GM21528 (cell line): Measurements from ENCODE around the gene ZNF514.
"Not testable (repeated sequence)": the region's sequence is repeated elsewhere in the genome, so short reads cannot be mapped to it uniquely, and the experiment has no call there.

ENCODE experiments used
- ATAC-seq: cut with Tn5 transposase; IDR thresholded peaks from one replicate; pipeline ENCODE4 v1.9.1; 2021; ENCODE audit warnings: mild to moderate bottlenecking, moderate library complexity; ENCODE audit not compliant: unreplicated experiment, low FRiP score

Gene ZNF514

DNA sequence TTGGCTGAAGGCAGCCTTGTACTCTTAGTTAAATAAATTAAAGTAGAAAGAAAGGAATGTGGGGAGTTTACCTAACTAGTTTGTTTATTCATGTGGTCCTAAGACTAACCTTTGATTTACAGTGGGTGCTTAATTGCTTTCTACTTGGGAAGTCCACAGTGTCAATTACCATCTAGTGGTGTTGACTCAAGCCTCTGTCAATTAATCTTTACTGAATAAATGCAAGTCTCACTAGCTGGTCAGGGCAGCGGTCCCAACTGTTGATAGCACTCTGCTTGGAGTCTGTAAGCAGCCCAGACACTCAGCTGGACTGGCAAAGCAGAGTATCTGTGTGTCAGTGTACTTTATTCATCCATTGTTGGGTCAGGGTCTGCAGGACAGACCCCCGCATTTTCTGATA lies 15.8 kb downstream of the ZNF514 start:
- ATAC-seq = no peak

DNA sequence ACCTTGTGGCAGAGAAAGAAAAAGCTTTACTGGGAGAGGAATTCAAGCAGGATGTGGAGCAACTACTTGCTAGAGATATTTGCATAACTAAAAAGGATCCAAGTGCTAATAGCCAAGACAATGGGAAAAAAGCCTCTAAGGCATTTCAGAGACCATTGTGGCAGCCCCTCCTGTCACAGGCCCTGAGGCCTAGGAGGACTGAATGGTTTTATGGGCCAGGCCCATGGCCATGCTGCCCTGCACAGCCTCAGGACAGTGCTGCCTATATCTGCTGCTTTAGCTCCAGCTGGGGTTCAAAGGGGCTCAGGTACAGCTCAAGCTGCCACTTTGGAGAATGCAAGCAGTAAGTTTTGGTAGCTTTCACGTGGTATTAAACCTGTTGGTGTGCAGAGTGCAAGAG lies 20.9 kb downstream of the ZNF514 start:
- no peak for ATAC-seq

DNA sequence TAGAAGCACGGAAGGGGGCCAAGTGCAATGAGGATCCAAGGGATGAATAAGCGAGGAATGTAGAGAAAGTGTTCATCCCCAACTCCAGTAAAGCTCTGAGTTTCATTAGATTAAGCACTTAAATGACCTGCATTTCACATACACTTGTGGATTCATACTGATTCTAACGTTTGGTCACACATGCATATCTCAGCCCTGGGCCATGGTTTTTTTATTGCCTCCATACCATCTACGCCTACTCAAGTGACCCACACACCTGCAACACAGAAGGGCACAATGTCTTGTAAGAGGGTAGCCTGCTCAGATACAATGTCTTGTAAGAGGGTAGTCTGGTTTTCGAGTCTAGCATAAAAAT lies 37.5 kb downstream of the ZNF514 start:
- ATAC-seq = no peak

DNA sequence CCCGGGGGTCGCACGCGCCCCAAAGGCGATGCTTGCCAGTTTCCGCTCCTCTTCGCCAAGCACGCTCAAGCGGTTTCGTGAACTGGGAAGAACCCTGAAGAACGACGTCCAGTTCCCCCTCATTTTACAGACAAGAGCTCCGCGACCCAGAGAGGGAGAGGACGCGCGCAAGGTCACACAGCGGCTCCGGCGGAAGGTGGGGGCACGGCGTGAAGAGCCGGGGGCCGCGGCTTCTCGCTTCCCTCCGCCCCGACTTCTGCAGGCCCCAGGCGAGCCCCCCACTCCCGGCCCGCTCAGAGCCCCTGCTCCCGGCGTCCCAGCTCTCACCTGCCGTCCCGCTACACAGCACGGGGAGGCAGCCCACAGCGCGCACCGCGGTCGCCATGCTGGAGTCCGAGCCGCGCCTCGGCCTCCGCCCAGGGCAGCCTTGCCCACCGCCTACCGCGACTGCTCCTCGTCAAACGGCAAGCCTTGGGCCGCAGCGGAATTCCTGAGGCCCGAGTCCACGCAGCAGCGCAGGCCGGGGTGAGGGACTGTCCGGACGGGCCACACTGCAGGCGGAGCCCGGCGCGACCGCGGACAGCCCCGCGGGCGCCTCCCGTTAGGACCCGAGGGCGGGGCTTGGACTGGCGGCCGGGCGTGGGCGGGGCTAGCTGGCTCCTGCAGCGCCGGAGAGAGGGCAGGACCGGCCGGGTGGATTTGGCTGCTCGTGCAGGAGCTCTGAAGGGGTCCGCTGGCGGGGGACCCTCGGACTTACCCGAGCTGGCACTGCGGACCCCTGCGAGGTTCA lies 38.0 kb downstream of the ZNF514 start, which contains the start of gene MRPS5:
Gene MRPS5 (minus strand): TSS at position 402 of the 790 bp plus-strand sequence. CDS start 17 bp downstream, at position 385.
- ATAC-seq = peak; percentile 92

DNA sequence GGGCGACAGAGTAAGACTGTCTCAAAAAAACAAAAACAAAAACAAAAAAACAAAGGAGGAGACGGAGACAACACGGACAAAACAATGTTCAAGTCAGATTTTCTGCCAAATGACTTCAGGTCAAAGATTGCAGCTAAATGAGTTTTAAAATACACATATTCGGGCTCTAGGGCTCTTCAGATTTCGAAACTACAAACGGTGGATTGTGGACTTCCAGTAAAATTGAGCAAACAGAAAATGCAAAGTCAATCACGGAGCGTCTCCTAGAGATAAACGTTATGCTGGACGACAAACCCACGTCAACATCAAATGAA lies 38.6 kb downstream of the ZNF514 start:
- ATAC-seq = peak; percentile 14

DNA sequence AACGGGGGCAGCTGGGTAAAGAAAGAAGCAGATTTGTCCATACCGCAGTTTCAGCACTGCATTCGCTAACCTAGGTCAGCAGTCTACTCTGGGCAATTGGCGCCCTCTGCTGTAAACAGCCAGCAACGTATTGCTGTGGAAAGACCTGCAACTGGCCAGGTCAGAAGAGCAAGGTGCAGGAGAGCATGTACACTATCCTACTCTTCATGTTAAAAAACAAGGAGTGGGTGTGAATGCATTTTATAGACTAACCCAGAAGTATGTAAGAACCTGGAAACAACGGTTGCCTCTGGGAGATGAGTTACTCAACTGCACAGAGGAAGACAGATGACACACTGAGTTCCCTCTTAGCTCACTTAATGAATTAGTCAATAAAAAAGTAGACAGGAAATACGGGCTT lies 44.2 kb downstream of the ZNF514 start:
- peak; percentile 78 for ATAC-seq

DNA sequence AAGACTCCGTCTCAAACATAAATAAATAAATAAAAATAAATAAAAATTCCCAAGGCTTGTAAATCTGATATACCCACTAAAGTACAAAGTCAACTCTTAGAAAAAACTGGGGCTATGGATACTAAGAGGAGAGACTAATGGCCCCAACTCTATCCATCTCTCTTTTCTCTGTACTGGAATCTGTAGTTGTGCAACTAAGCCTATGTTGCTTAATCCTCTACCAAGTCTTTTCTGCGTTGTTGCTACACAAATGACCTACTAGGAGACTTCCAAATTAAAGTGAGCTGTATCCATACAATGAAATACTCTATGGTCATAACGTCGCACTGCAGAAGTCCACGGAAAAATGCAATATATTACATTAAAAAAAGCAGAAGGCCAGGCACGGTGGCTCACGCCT lies 46.2 kb downstream of the ZNF514 start:
- ATAC-seq = no peak

DNA sequence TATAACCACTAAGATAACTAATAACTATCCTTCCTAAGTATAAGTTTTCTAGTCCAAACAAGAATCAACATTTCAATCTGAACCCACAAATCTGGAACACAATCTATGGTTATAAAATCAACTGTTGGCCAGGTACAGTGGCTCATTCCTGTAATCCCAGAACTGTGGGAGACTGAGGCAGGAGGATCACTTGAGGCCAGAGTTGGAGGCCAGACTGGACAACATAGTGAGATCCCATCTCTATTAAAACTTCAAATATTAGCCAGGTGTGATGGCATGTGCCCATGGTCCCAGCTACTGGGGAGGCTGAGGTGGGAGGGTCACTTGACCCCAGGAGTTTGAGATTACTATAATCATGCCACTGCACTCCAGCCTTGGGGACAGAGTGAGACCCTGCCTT lies 49.3 kb downstream of the ZNF514 start:
- ATAC-seq = no peak

DNA sequence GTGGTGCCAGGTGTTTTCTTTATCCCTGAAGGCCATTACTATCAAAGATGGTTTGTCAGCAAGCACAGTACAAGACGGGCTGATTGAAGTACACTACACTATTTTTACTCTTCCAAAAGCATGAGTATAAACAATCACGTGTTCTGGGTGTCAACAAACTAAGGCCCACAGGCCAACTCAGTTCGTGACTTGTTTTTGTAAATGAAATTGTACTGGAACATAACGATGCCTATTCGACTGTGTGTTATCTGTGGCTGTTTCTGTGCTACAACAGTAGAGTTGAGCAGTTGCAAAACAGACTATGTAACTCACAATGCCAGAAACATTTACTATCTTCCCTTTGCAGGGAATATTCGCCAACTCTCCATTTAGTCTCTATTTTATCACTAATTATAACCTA lies 50.4 kb downstream of the ZNF514 start:
- no peak for ATAC-seq

DNA sequence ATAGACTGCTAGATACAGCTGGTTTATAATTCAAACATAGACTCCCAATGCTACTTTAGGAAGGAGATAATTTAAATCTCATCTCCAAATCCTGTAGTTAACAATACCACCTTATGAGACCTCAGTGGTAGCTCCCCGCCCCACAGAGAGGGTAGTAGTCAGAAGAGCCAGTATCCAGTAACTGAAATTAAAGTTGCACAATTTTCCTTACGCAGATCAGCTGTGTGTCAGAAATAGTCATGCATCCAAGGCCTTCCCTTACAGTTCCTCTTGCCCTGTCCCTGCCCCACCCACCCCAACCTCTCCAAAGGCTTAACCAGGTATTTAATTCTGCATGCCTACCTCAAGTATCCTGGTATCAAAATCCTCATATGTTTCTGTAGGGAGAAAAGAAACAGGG lies 53.6 kb downstream of the ZNF514 start:
- no peak for ATAC-seq

DNA sequence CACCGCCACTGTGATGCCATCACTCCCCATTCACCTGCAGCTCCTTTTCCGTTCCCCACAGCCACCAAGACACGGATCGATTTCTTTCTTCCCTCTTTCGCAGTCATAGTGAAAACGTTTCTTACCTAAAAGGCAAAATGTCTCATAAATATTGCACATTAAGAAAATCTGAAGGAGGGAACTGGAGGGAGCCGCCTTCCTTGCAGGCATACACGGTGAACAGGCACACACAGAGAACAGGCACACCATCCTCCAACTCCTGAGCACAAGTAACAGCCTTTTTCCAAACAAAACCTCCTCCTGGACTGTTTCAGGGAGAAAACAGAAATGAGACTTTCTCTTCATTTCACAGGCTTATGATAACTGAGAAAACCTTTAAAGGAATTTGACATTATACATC lies 55.0 kb downstream of the ZNF514 start:
- no peak for ATAC-seq

DNA sequence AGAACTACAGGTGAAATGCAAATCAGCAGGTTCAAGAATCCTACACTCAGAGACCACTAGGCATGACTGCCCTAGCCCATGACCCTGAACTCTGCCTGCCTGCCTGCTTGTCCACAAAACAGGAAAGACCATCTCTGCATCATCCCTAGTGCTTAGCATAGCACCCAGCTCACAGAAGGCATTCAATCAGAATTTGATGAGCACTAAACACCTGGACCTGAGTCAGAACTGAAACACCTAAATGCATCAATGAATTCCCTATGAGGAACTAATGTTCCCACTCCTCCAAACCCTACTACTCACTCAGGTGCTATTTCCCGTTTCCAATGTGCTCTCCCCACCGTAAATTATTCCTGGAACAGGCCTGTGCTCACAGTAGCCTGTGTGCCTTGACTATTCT lies 59.7 kb downstream of the ZNF514 start:
- ATAC-seq = no peak

DNA sequence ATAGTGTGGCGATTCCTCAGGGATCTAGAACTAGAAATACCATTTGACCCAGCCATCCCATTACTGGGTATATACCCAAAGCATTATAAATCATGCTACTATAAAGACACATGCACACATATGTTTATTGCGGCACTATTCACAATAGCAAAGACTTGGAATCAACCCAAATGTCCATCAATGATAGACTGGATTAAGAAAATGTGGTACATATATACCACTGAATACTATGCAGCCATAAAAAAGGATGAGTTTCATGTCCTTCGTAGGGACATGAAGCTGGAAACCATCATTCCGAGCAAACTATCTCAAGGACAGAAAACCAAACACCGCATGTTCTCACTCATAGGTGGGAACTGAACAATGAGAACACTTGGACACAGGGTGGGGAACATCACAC lies 61.4 kb downstream of the ZNF514 start:
- ATAC-seq = not testable (repeated sequence)
